HG03571 (cell line): Measurements from ENCODE around the gene SLC13A4.

Experiments used
- ATAC-seq: cut with Tn5 transposase; IDR thresholded peaks from one replicate; pipeline ENCODE4 v1.9.1; 2021; ENCODE audit not compliant: unreplicated experiment

Gene SLC13A4

DNA sequence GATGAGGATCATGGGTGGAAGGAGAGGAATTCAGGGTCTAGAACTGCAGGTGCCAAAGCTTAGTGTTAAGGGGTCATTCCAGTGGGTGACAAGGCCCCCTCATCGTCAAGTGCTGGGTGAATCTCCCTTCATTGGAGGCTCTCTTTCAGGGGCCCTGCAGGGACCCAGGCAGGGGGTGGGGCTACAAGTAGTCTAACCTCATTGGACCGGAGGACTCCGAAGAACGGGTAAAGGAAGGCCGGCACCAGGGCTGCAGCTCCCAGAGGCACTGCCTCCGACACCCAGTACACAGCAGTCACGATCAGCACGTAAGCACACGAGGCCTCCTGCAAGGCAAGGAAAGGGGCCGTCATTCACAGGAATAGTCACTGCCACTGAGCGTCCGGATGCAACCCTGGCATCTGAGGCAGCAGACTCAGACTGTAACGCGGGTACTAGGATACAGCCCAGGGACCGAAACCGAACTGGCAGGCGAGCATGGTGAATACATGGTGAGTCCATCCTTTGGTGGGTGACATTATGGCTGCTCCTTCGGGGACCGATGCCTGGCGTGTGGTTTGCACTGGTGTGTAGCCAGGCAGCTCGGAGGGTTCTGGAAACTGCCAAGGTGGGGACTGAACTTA lies 6.7 kb downstream of the SLC13A4 start:
- no peak for ATAC-seq

DNA sequence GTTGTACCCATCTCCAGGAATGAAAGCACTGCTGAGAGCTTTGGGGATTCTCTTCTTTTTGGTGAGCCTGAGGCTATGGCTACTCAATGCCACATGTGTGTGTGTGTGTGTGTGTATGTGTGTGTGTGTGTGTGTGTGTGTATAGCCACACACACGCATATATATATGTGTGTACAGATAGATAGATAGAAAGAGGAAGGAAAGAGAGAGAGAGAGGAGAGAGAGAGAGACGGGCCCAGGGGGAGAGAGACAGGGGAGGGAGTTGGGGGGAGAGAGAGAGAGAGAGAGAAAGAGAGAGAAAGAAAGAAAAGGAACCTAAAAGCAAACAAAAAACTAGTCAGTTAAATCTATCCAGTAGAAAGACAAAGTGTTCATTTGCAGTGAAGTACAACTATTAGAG lies 8.3 kb downstream of the SLC13A4 start:
- no peak for ATAC-seq

DNA sequence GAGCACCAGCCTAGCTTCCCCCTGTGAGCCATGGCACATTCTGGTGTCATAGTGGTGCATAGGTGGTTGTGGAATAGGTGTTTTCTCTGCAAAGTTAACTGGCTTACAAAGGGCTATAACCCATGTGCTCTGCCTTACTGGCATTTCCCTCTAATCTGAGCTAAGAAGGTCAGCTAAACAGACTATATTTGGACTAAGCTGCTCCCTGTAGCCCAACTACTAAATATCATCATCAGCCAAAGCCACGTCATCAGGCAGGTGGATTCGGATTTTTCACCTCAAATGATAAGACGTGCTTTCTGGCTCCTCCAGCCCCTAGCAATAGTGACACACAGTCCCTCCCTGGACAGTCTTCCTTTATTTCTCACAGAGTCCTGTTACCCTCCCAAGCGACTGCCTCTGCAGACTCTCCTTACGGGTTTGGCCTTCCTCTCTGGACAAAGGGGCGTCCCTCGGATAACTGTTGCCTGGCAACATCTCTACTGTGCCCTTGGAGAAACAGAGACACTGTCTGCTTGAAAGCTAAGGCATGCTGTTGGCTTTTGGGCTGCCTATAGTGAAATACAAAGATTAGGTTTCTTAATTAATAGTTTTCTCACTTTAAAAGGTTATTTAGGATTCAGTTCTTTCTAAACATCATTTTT lies 9.1 kb downstream of the SLC13A4 start:
- ATAC-seq, result no peak

DNA sequence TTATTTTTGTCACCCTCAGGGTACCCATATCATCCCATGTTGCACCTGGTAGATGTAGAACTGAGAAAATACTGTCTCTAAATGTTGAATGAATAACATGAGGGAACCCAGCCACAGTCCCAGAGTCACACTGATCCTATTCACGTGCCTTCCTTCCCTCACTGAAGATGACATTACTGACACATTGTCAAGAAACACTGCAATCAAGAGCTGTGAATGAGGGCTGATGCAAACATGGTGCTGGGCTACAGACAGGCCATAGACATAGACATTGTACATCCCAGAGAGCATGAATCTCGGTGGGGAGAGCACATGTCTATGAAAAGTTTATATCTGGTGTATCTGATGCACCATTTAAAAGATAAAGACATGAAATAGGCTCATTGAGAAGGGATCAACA lies 9.8 kb downstream of the SLC13A4 start:
- ATAC-seq, result no peak

DNA sequence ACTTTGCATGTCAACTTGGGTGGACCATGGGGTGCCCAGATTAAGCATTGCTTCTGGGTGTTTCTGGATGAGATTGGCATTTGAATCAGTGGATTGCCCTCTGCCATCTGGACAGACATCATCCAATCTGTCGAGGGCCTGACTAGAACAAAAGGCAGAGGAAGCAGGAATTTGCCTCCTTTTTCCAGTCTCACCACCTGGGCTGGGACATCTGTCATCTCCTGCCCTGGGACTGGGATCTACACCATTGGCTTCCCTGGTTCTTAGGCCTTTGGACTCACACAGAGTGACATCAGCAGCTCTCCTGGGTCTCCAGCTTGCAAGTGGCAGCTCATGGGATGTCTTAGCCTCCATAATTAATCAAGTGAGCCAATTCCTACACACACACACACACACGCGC lies 10.3 kb downstream of the SLC13A4 start:
- ATAC-seq, result no peak

DNA sequence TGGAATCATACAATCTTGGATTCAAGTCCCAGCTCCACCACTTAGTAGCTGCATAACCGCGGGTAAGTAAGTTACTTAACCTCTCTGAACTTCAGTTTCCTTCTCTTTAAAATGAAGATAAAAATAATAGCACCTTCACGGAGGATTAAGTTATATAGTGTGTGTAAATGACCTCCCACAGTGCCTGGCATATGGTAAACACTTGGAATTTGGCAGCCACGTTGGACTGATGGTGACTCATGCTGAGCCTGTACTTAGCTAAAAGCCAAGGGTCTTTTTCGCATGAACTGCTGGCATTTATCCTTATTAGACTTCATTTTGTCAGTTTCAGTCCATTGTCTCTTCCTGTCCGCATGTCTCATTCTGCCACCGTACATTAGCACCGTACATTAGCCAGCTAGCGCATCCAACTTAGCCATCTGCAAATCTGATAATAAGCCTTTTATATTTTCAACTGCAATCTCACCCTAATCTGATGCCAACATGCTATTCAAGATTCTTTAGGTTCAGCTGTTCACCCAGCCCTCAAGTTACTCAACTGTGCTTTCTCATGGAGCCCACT lies 11.2 kb downstream of the SLC13A4 start:
- no peak for ATAC-seq

DNA sequence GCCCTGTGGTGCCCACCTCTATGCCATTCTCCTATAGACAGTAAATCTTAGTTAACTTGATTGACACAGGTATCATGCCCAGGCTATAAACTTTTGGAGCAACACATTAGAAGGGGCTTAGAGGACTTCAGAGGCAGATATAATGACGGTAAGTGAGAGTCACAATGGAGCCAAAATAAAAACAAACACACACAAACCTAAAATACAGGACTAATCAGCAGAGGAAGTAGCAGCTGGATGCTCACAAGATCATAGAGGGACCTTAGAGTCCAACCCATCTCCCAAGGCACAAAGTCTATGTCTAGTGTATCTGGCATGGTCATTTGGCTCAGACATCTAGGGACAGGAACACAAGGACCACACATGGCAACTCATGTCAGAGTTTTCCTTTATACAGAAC lies 12.3 kb downstream of the SLC13A4 start:
- ATAC-seq, result no peak

DNA sequence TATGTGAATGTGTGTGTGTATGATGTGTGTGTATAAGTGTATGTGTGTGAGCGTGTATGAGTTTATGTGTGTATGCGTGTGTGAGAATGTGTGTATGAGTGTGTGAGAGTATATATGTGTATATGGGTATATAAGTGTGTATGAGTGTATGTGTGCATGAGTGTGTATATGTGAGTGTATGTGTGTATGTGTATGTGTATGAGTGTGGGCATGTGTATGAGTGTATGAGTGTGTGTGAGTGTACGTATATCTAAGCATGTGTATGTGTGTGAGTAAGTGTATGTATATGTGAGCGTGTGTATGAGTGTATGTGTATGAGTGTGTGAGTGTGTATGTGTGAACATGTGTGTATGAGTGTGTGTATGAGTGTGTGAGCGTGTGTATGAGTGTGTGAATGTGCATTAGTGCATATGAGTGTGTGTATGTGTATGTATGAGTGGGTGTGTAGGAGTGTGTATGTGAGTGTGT lies 12.9 kb downstream of the SLC13A4 start:
- no peak for ATAC-seq

DNA sequence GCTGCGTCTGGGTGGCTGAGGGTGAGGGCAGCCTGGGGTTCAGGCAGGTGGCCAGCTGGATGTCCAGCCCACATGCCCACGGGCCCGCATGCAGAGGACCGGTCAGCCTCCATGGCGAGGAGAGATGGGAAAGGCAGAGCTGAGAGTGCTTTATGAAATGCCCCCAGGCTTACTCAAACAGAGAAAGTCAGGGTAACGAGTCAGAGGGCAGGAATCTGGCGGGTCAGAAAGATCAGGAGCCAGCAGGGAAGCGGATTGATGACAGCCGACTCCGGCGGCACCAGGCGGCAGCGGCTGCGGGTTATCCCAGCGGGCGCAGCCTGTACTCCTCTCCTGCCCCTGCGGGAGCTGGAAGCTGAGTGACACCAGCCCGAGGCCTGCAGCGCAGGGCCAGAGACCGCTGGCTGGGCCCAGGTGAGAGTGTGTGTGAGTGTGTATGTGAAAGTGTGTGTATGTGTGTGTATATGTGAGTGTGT lies 13.4 kb downstream of the SLC13A4 start:
- ATAC-seq, result no peak

DNA sequence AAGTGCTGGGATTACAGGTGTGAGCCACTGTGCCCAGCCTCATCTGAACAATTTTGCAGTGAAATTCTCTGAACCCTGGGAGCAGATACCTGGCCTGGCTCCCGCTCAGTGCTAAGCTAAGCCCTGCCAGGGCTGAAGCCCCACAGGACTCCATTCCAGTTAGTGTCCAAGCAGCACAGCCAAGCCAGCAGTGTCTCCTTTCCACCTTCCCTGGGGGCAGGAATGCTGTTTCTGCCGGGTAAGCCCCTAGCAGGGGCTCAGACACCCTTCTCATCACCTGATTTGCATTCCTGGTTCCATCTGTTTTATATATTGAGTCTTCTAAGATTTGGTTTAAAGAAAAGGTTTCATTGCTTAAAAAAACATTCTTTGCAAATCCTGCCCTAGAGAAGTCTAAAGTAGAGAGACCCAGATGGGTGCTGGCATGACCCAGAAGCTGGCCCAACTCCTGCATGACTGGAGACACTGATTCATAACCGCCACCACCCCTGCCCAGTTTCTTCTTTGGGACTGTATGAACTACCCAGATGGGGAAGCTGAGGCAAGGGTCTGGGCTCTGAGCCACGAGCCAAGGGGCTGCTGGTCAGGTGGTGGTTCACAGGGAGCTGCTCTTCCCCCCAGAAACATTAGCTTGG lies 14.0 kb downstream of the SLC13A4 start:
- no peak for ATAC-seq

DNA sequence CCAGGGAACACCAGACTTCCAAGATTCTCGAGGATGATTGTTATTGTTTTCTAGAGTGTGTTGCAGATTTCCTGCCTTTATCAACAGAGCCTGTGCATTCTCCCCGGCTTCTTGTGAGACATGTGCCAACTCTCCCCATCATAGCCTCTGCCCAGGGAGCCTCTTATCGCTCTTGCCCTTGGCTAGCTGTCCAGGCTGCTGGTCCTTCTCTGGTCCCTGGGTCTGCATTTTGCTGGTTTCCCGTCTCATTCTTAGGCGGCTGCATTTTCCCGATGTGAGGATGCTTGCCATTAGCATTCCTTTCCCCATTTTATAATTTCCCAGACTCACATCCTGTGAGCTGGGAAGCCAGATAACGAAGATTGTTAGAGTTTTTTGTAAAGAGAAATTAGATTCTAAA lies 15.2 kb downstream of the SLC13A4 start:
- ATAC-seq, result no peak

DNA sequence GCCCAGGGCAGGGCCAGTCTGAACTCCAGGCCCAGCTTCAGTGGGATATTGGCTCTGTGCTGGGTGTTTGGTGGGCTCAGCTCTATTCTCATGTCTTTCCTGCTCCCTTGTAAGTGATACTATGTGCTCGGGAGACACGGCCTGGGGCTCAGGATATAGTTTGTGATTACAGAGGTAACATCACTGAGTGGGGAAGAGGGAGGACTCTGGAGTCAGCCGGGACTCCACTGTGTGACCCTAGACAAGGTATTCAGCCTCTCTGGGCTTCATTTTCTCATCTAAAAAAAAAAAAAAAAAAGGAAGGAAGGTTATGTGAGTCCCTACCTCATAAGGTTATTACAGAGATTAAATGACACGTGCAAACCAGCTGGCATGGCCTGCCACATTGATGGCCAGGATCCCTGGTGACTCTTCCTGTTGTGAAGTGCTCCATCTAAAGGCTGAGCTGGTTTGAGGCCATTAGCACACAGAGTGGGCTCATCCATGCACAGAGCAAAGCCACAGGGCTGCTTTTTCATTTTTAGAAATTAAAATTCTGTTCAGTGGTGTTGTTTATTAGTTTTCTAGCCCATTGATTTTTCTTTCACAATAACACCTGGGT lies 15.7 kb downstream of the SLC13A4 start:
- no peak for ATAC-seq

DNA sequence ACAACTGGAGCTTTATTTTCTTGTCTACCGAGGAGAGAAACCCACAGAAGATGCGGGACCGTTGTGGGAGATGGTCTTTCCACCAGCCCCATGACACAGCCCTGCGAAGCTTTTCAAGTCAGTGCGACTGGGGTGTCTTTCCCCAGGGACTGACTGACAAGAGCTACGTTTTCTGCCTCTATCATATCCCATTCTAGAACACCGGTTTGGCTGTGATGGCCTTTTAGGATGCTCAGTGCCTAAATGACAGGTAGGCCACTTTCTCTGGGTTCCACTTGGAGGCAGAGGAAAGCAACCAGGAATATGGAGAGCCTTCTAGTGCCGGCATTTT lies 16.9 kb downstream of the SLC13A4 start:
- ATAC-seq, result no peak

DNA sequence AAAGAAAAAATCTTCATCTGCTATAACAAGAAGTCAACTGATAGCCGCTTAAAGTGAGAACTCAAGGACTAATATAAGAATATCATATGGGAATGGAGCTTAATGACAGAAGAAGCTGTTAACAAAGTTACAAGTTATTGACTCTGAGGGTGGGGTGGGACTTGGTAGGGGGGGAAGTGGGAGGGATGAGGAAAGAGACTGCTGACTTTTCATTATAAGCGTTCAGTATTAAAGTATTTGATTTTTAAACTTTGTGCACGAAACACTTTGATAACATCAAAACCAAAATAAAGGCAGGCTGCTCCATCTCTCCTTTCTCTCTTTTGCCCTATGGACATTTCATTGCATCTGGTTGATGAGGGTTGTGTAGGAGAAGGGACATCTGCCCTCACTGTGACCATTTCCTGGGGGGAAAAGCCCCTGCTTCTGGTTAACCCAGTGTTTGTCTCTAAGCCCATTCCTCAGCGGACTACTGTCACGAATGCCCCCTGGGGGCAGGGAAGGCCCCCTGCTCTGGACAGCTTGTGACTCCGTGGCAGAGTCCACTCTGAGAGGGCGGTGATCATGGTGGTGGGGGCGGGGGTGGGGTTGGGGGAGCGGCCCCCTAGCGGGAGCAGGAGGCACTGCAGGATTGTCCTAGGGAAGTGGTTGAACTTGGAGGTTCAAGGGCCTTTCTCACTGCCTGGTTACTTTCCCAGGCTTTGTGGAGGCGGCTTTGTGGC lies 17.4 kb downstream of the SLC13A4 start:
- ATAC-seq, result no peak

DNA sequence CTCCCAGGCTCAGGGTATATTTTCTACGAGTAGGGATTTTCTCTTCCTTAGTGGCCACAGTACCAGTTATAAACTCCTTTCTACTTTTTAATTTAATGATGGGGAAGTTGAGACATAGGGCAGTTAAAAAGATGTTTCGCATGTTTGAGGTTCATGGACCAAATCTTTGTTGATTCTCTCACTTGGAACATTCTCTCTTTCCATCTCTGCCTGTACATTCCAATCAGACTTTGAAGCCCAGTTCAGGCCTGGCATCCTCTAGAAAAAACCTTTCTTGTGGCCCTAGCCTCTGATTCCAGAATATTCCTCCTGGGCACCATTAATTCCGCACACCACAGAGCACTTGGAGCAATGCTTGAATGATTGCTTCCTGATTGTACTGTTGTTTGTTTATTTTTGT lies 18.5 kb downstream of the SLC13A4 start:
- ATAC-seq, result no peak

DNA sequence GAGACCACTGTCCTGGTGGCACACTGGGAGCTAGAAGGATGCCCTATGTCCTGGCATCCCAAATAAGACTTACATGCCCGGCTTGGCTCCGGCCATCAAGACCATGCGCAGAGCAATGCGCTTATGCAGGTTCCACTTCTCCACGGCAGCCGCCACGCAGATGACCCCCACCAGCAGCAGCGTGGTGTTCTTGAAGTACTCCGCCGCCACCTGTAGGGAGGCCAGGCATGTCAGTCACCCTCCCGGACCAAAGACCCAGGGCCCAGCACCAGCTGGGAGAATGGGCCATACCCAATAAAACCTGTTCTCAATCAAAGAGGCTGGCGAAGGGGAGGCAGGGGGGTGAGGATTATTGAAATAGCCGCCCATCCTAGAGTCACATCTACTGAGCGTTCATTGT lies 19.9 kb downstream of the SLC13A4 start:
- ATAC-seq, result no peak

DNA sequence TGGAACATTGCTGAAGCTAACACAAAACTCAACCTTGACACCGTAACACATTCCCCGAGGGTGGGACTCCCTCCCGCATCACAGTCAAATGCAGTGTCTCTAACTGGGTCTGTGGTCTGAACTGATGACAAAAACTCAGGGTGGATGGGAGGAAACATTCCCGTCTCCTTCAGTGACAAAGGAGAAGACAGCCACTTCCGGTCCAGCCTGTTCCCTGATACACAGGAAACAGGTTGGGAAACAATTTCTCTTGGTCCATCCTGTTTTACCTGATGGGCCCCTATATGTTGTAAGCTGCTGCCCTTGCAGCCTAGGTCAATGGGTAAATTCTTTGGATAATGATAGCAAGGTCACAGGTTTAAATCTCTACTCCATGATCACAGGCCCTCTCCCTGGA lies 20.4 kb downstream of the SLC13A4 start:
- no peak for ATAC-seq

DNA sequence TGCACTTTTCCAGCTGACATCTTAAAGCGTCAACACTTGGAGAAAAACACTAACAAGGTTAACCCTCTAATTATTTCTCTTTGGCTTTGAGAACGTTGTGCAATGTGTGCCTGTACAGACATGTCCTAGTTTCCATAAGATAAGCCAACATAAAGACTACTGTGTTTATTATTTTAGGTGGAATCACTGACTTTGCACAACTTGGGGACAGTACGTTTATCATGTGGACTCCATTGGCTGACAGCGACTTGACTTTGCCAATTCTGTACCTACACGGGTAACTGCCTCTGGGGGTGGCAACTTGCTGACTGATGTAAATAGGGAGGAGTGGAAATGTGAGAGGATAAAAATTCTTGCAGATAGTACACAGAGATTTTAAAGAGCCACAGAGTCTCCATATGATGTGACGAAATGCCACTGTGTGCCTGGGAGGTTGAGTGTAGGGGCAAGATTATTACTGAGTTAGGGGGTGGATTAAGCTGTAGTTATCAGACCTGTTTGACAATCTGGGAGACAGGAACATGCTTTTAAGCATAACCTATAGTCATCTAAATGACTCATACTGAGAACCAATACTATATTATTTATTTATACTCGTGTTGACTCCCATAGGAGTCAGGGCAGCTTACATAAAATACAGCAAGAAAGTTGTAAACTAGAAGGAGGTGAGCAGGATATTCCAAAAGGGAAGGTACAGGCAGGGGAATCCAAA lies 21.0 kb downstream of the SLC13A4 start:
- ATAC-seq, result no peak

DNA sequence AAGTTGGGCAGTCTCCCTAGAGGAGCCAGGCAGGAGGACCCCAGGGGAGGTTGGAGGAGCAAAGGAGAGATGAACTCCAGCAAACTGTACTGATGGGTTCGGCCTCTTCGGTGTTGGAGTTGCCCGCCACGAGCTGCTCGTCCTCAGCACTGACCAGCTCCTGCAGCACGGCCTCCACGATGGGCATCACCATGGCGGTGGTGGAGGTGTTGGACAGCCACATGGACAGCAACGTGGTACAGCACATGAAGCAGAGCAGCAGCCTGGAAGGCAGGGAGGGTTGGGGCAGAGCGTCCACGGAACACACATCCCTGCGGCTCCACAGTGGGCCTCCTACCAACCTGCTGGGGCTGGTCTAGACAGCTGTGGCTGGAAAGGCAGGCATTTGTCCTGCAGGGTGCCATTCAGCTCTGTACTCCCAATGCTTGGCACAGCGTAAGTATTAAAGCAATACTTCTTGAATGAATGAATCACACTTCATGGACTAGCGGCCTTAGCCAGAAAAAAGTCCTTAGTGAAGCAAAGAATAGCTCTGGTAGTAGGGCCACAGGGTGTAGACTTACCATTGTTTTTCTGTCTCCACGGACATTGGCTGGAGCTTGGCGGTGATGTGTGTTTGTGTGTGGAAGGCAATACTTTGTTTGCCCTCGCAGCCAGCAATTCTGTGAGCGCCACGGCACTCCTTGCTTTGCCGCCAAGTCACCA lies 21.8 kb downstream of the SLC13A4 start:
- no peak for ATAC-seq

DNA sequence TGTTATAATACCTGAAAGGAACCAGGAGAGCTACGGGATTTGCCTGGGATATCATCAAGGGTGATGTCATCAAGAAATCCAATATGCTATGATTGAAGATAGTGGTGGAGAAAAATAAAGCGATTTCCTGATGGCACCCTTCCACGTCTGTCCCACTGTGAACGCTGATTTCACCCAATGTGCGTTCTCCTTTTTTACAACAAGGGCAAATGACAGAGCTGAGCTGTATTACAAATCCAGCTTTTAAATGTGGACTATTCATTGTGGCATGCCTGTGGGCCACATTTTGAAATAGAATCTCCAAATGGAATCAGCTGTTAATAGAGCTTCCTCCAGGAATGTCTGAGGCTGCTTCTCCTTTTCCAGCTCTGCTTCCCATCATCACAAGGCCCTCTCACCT lies 23.3 kb downstream of the SLC13A4 start:
- ATAC-seq, result no peak
